ENCODE measurements around the gene KHDC1L.
"Not testable (repeated sequence)": the region's sequence is repeated elsewhere in the genome, so short reads cannot be mapped to it uniquely, and the experiment has no call there.

KHDC1L gene

GRCh38 chr6:73207221-73207837, 18.0 kb downstream of the KHDC1L start:
- DNase-seq (ENCODE audit: low read depth in 2 of 2) = no peak

DNA sequence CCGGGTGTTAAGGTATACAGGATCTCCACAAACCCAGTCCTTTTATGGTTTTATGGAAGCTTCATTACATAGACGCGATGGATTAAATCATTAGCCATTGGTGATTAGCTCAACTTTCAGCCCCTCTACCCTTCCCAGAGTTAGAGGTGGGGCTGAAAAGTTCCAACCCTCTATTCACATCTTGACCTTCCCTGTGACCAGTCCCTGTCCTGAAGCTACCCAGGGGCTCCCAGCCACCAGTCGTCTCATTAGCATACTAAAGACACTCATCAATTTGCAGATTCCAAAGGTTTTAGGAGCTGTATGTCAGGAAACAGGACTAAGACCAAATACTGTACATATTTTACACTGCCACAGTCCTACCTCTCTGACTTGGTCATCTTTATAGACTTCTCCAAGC, 21.0 kb downstream of the KHDC1L start:
- DNase-seq (ENCODE audit: low read depth in 2 of 2) = no peak

DNA sequence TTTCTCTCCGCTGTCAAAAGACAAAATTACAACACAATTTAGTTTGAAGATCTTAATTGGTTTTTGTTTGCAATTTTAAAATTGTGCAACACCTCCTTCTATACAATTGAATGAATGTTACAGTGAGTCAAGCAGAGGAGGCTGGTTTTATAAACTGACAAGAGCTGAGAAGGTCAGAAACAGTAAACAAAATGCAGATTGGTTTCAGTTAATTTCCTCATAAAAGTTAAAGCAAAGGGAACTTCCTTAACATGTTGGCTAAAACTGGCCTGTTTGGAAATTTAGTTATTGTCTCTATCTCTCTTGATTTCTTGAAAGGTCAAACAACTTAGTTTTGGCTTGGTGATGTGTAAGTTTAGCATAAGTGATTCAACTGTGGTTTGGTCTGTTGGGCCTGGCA, 22.2 kb downstream of the KHDC1L start:
- no peak for DNase-seq (ENCODE audit: low read depth in 2 of 2)

- DNase-seq (ENCODE audit: low read depth in 2 of 2) = no peak
Observed at GRCh38 chr6:73200735-73201134, 24.6 kb downstream of the KHDC1L start.

- DNase-seq (ENCODE audit: low read depth in 2 of 2) = no peak
Observed at GRCh38 chr6:73200247-73200646, 25.0 kb downstream of the KHDC1L start.

- no peak for DNase-seq (ENCODE audit: low read depth in 2 of 2)
Observed at GRCh38 chr6:73194744-73195143, 30.6 kb downstream of the KHDC1L start.

DNA sequence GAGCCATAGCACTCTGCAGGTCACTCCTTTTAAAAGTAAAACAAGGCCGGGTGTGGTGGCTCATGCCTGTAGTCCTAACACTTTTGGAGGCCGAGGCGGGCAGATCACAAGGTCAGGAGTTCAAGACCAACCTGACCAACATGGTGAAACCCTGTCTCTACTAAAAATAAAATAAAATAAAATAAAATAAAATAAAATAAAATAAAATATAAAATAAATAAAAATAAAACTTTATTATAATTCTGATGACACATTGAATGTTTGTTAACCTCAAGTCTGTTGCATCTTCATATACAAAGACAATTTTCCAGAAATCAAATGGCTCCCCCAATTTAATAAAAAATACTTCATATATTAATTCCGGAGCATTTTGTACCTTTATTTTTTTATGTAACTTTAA, 32.0 kb downstream of the KHDC1L start:
- not testable (repeated sequence) for DNase-seq (ENCODE audit: low read depth in 2 of 2)

- no peak for DNase-seq (ENCODE audit: low read depth in 2 of 2)
Observed at GRCh38 chr6:73182021-73182607, 43.2 kb downstream of the KHDC1L start.

DNA sequence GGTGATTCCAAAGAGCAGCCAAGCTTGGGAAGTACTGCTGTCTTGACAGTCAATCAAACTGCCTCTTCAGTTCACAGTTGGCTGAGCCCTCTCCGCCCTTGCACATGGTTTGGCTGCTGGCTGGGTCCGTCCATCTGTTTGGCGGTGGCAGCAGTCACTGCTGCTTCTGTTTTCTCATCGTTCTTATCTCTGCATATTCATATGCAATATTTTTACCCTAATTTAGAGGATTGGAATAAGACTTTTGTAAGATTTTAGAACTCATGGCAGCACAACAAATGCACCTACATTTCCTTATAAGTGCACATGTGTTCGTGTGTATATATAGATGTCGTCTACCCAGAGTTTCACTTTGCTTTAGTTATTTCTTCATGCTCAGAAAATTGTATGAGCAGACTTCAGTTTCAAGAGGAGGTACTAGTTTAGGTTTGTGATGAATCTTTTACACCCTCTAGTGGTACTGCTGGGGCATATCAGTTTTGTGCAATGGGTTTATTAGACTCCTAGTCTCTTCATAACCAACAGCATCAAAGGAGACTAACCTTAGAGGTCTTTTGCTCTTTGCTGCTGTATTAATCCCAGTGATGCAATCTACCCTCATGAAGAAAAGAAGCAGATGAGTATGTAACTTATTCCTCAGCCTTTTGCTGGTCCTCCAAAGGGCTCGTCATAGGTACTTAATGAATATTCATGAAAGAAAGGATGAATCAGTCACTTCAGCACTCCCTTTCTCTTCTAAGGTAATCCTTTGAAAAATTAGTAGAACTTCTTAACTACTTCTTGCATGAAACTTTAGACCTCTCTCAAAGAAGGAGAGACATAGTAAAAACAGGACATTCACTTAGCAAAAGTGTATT, 44.3 kb downstream of the KHDC1L start:
- DNase-seq (ENCODE audit: low read depth in 2 of 2) = no peak

DNA sequence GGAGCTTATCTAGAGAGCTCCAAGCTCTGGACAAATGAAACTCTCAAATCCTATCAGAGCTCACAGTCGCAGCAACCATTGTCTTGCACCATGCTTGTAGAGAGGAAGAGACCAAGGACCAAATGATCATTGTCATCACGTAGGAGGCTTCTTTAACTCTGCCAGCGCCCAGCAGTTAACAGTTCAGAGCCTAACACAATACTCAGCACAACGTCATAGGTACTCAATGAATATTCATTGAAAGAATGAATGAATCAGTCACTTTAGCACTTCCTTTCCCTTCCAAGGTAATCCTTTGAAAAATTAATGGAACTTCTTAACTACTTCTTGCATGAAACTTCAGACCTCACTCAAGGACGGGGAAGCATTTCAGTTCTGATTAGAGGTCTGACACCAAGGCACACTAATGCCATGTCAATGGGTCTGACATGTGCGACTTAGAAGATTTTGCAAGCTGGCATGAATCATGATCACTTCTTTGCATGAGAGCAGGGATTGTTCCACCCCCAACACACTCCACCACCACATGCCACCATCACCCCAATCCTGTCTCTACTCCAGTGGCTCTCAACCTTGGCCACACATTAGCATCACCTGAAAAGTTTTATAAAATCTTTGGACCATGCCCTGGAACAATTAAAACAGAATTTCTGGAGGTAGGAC, 45.1 kb downstream of the KHDC1L start:
- no peak for DNase-seq (ENCODE audit: low read depth in 2 of 2)

DNA sequence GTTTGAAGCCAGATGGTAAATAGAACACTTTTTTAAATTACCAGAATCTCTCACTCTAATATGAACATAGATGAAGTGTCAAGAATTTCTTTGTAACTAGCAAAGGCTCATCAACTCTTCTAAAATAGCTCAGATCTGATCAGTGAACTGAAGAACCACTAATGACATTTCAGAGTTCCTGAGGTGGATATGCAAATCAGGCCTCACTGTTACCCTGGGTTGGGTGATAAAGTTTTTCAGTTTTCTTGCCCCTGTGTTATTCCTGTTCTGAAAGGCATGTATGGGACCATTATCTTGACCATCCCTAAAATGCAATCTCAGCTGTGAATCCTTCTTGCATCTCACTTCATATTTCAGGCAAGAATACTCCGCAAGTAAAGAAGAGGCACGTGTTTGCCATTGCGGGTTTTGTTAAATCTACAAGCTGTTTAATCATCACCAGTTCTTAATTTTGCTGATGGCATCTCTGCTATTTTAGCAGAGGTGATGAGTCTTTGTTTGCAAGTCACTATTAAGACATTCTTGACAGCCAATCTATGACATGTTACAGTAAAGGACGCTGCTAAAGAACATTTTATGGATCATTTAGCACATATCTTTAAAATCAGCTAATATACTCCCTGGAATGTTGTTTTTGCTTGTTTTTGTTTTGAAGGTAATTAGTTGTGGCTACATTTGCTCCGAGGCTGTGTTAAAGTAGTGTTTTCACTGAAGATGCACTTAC, 47.9 kb downstream of the KHDC1L start:
- DNase-seq (ENCODE audit: low read depth in 2 of 2) = no peak

GRCh38 chr6:73176057-73176456, 49.2 kb downstream of the KHDC1L start:
- no peak for DNase-seq (ENCODE audit: low read depth in 2 of 2)

- DNase-seq (ENCODE audit: low read depth in 2 of 2) = no peak
Observed at GRCh38 chr6:73174646-73175045, 50.6 kb downstream of the KHDC1L start.
